ENCODE measurements around the gene ELOVL6. TPM values are rescaled to one million over a fixed set of nuclear protein-coding genes. Genes with fewer than 3 reads are reported as not detected.

The ELOVL6 gene
- total and polyA plus RNA-seq, 9 of the 15 experiments (the other 6 are each of a cell fraction or from before 2014, with no cell fraction given), result 18.3 to 82.6 (median 46.0) TPM

DNA sequence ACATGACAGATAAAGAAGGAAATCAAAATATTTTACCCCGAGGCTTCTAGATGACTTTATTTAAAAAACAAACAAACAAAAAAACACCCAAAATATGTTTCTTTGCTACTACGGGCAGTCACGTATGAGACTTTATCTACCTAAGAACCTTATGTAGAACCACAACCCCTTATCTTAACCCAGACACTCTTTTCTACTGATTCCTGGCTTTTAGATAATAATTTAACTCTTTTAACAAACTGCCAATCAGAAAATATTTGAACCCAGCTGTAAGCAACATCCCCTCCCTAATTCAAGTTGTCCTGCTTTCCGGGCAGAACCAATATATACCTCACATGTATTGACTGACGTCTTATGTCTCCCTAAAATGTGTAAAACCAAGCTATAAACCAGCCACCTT lies 15.4 kb downstream of the ELOVL6 start (continued):
- TF ChIP-seq, protein P1, sequence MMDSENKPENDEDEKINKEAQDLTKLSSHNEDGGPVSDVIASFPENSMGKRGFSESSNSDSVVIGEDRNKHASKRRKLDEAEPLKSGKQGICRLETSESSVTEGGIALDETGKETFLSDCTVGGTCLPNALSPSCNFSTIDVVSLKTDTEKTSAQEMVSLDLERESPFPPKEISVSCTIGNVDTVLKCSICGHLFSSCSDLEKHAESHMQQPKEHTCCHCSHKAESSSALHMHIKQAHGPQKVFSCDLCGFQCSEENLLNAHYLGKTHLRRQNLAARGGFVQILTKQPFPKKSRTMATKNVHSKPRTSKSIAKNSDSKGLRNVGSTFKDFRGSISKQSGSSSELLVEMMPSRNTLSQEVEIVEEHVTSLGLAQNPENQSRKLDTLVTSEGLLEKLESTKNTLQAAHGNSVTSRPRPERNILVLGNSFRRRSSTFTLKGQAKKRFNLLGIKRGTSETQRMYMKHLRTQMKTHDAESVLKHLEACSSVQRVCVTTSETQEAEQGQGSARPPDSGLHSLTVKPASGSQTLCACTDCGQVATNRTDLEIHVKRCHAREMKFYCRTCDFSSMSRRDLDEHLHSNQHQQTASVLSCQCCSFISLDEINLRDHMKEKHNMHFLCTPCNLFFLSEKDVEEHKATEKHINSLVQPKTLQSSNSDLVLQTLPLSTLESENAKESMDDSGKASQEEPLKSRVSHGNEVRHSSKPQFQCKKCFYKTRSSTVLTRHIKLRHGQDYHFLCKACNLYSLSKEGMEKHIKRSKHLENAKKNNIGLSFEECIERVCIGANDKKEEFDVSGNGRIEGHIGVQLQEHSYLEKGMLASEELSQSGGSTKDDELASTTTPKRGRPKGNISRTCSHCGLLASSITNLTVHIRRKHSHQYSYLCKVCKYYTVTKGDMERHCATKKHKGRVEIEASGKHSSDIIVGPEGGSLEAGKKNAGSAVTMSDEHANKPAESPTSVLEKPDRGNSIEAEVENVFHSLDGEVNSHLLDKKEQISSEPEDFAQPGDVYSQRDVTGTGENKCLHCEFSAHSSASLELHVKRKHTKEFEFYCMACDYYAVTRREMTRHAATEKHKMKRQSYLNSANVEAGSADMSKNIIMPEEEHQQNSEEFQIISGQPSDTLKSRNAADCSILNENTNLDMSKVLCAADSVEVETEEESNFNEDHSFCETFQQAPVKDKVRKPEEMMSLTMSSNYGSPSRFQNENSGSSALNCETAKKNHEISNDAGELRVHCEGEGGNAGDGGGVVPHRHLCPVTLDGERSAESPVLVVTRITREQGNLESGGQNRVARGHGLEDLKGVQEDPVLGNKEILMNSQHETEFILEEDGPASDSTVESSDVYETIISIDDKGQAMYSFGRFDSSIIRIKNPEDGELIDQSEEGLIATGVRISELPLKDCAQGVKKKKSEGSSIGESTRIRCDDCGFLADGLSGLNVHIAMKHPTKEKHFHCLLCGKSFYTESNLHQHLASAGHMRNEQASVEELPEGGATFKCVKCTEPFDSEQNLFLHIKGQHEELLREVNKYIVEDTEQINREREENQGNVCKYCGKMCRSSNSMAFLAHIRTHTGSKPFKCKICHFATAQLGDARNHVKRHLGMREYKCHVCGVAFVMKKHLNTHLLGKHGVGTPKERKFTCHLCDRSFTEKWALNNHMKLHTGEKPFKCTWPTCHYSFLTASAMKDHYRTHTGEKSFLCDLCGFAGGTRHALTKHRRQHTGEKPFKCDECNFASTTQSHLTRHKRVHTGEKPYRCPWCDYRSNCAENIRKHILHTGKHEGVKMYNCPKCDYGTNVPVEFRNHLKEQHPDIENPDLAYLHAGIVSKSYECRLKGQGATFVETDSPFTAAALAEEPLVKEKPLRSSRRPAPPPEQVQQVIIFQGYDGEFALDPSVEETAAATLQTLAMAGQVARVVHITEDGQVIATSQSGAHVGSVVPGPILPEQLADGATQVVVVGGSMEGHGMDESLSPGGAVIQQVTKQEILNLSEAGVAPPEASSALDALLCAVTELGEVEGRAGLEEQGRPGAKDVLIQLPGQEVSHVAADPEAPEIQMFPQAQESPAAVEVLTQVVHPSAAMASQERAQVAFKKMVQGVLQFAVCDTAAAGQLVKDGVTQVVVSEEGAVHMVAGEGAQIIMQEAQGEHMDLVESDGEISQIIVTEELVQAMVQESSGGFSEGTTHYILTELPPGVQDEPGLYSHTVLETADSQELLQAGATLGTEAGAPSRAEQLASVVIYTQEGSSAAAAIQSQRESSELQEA (IDR thresholded peaks at IDR 0.05; ENCODE audit: low read depth), result no peak
- TF ChIP-seq DPF2 (IDR thresholded peaks at IDR 0.05) (0 out of 2 replicates have a peak, but pooled peaks have one; percentile 23), SMARCA4 (IDR thresholded peaks at IDR 0.05) (peak; percentile 52; the same call in 1 of the 2 replicates), CBFA2T2 (conservative IDR thresholded peaks at IDR 0.05) (peak; percentile 67), ZNF23 (CRISPR knock-in tag; IDR thresholded peaks at IDR 0.05) (no peak), POLR2B (IDR thresholded peaks at IDR 0.05; ENCODE audit: low read depth, partially characterized antibody) (no peak), KHSRP (IDR thresholded peaks at IDR 0.05) (no peak), NR2C2 (CRISPR knock-in tag; IDR thresholded peaks at IDR 0.05) (no peak), NR2C2 (tag; IDR thresholded peaks at IDR 0.05) (no peak), CBFA2T3 (IDR thresholded peaks at IDR 0.05) (peak; percentile 78), EP300 (IDR thresholded peaks at IDR 0.05; ENCODE audit: low read length) (peak; percentile 52), NCOR1 (IDR thresholded peaks at IDR 0.05) (peak; percentile 27; the same call in 1 of the 2 replicates), NFE2L1 (tag; IDR thresholded peaks at IDR 0.05; ENCODE audit: borderline replicate concordance, low read depth) (no peak), SRSF9 (IDR thresholded peaks at IDR 0.05; ENCODE audit: borderline replicate concordance, low read depth, low read length) (no peak), TCF3 (CRISPR knock-in tag; IDR thresholded peaks at IDR 0.05) (peak; percentile 55), ARID1B (IDR thresholded peaks at IDR 0.05) (peak; percentile 77), SMARCE1 (IDR thresholded peaks at IDR 0.05) (peak; percentile 32; the same call in 1 of the 2 replicates)
- TF ChIP-seq, protein P2, sequence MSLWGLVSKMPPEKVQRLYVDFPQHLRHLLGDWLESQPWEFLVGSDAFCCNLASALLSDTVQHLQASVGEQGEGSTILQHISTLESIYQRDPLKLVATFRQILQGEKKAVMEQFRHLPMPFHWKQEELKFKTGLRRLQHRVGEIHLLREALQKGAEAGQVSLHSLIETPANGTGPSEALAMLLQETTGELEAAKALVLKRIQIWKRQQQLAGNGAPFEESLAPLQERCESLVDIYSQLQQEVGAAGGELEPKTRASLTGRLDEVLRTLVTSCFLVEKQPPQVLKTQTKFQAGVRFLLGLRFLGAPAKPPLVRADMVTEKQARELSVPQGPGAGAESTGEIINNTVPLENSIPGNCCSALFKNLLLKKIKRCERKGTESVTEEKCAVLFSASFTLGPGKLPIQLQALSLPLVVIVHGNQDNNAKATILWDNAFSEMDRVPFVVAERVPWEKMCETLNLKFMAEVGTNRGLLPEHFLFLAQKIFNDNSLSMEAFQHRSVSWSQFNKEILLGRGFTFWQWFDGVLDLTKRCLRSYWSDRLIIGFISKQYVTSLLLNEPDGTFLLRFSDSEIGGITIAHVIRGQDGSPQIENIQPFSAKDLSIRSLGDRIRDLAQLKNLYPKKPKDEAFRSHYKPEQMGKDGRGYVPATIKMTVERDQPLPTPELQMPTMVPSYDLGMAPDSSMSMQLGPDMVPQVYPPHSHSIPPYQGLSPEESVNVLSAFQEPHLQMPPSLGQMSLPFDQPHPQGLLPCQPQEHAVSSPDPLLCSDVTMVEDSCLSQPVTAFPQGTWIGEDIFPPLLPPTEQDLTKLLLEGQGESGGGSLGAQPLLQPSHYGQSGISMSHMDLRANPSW (CRISPR knock-in tag; IDR thresholded peaks at IDR 0.05), result no peak
- TF ChIP-seq, protein P3, sequence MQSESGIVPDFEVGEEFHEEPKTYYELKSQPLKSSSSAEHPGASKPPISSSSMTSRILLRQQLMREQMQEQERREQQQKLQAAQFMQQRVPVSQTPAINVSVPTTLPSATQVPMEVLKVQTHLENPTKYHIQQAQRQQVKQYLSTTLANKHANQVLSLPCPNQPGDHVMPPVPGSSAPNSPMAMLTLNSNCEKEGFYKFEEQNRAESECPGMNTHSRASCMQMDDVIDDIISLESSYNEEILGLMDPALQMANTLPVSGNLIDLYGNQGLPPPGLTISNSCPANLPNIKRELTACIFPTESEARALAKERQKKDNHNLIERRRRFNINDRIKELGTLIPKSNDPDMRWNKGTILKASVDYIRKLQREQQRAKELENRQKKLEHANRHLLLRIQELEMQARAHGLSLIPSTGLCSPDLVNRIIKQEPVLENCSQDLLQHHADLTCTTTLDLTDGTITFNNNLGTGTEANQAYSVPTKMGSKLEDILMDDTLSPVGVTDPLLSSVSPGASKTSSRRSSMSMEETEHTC (IDR thresholded peaks at IDR 0.05), result no peak
